GM12878 (cell line): ENCODE data around the gene TES. TPM values are rescaled to one million over a fixed set of nuclear protein-coding genes. Genes with fewer than 3 reads are reported as not detected.
A peak's percentile ranks its signal among the peaks of the same experiment; 100 is the strongest.

ENCODE experiments used
- ATAC-seq: fragments of 200-7000 bp; cut with Tn5 transposase; 3 replicates; pipeline ENCODE4 v1.9.1; 2020; ENCODE audit warnings: mild to moderate bottlenecking, moderate library complexity
- BruUV-seq: library from RNA; stranded (reverse); fragments of 400-500 nt; replicated peaks from 2 replicates; lab custom pipeline; 2021; lab: Mats Ljungman, UMichigan
- CTCF ChIA-PET: fragments of 300-600 bp; sonication (Branson Sonifier 250); formaldehyde crosslinking; extraction: SDS; loops from one replicate; lab custom pipeline; 2021; ENCODE audit warnings: inconsistent platforms; lab: Yijun Ruan, JAX
- POLR2A ChIA-PET: fragments of 350-600 bp; formaldehyde crosslinking; extraction: SDS; loops from one replicate; lab custom pipeline; 2021; ENCODE audit warnings: inconsistent platforms; lab: Charles Lee
- RAD21 ChIA-PET: fragments of 300-600 bp; sonication (Branson Sonifier 250); formaldehyde crosslinking; loops from one replicate; lab custom pipeline; 2023; ENCODE audit warnings: antibody characterized with exemption; ENCODE audit not compliant: unreplicated experiment; lab: Charles Lee
- SMC1A ChIA-PET: fragments of 300-600 bp; sonication (Branson Sonifier 250); formaldehyde crosslinking; loops from one replicate; lab custom pipeline; 2023; ENCODE audit not compliant: unreplicated experiment, uncharacterized antibody; lab: Charles Lee
- DNase-seq: peaks from one replicate; pipeline ENCODE4 v3.0.0-alpha.2; 2011; ENCODE audit warnings: low read depth, low spot score
- FAIRE-seq: peaks from 3 replicates; lab custom pipeline; 2011; peaks lifted over from hg19 to GRCh38; lab: Jason Lieb, UNC
- H2AFZ ChIP-seq: 2 replicates; pipeline ENCODE4 v1.6.0; 2011; ENCODE audit warnings: low read depth, low read length, control low read depth; ENCODE audit not compliant: control insufficient read depth
- H3K27ac ChIP-seq: 2 replicates; pipeline ENCODE4 v1.5.1; 2011; ENCODE audit warnings: control low read depth; ENCODE audit not compliant: control insufficient read depth, insufficient read depth
- H3K27me3 ChIP-seq, 2 experiments: replicated peaks in 1 of 2; 2 replicates each; pipeline versions ENCODE4 v1.6.0 to v1.6.1; 2011; ENCODE audit warnings: low read length in 1 of 2; ENCODE audit not compliant: control insufficient read depth in 2 of 2, insufficient read depth in 2 of 2
- H3K36me3 ChIP-seq, 2 experiments: 2 replicates each; pipeline ENCODE4 v1.5.1; 2011; ENCODE audit warnings: low read length in 1 of 2; ENCODE audit not compliant: control insufficient read depth in 2 of 2, insufficient read depth in 2 of 2
- H3K4me1 ChIP-seq: 2 replicates; pipeline ENCODE4 v1.6.1; 2011; ENCODE audit warnings: mild to moderate bottlenecking, low read length, moderate library complexity, mixed read lengths; ENCODE audit not compliant: control insufficient read depth, insufficient read depth
- H3K4me2 ChIP-seq: 2 replicates; pipeline ENCODE4 v1.6.0; 2011; ENCODE audit warnings: control low read depth; ENCODE audit not compliant: control insufficient read depth, insufficient read depth
- H3K4me3 ChIP-seq: fragments of 200-600 bp; sonication (generic); 2 replicates; pipeline ENCODE4 v1.5.1; 2016
- H3K79me2 ChIP-seq: 2 replicates; pipeline ENCODE4 v1.6.0; 2011; ENCODE audit warnings: low read length; ENCODE audit not compliant: control insufficient read depth, insufficient read depth
- H3K9ac ChIP-seq: 2 replicates; pipeline ENCODE4 v1.8.0; 2011; ENCODE audit warnings: low read length, control low read depth, mixed read lengths; ENCODE audit not compliant: control insufficient read depth, insufficient read depth
- H3K9me3 ChIP-seq: replicated peaks from 3 replicates; pipeline ENCODE4 v1.5.1; 2011; ENCODE audit warnings: mild to moderate bottlenecking, low read length; ENCODE audit not compliant: control insufficient read depth, insufficient read depth
- H4K20me1 ChIP-seq: 2 replicates; pipeline ENCODE4 v1.6.0; 2011; ENCODE audit not compliant: control insufficient read depth, insufficient read depth
- BCL11A ChIP-seq: IDR thresholded peaks from 2 replicates; pipeline ENCODE4 v1.6.1; 2011; ENCODE audit warnings: low read depth, low read length
- CEBPB ChIP-seq, 2 experiments: fragments of 150-350 bp in 1 of 2; IDR thresholded peaks; 2 replicates each; pipeline ENCODE4 v1.6.1; 2012 to 2014; ENCODE audit warnings: low read depth in 2 of 2, low read length in 2 of 2, borderline replicate concordance in 1 of 2, inconsistent platforms in 1 of 2
- CHD2 ChIP-seq: IDR thresholded peaks from 2 replicates; pipeline ENCODE4 v1.6.1; 2011; ENCODE audit warnings: low read depth, low read length, improper control_type of control experiment, borderline replicate concordance
- JUND ChIP-seq: IDR thresholded peaks from 2 replicates; pipeline ENCODE4 v1.6.1; 2012; ENCODE audit warnings: low read depth, mild to moderate bottlenecking, low read length, improper control_type of control experiment, moderate library complexity
- MTA3 ChIP-seq: IDR thresholded peaks from 2 replicates; pipeline ENCODE4 v1.6.1; 2012; ENCODE audit warnings: low read length, inconsistent platforms, borderline replicate concordance
- YY1 ChIP-seq: IDR thresholded peaks from 2 replicates; pipeline ENCODE4 v1.6.1; 2011; ENCODE audit warnings: low read depth, mild to moderate bottlenecking, low read length
- ZNF207 ChIP-seq: fragments of 450-650 bp; IDR thresholded peaks from 2 replicates; pipeline ENCODE4 v1.6.1; 2014; ENCODE audit warnings: antibody characterized with exemption, mild to moderate bottlenecking, borderline replicate concordance
- ZNF24 ChIP-seq: fragments of 450-650 bp; IDR thresholded peaks from 2 replicates; pipeline ENCODE4 v1.6.1; 2017; ENCODE audit warnings: antibody characterized with exemption, mild to moderate bottlenecking
- WGBS: methylation state at CpG from one replicate; pipeline ENCODE4 v1.1.6; 2016; ENCODE audit warnings: low lambda C conversion rate; ENCODE audit not compliant: insufficient replicate concordance, insufficient coverage; ENCODE audit errors: missing lambda C conversion rate; 5-methylcytosine and 5-hydroxymethylcytosine counted together
- in situ Hi-C: fragments of 300-500 bp; cut with MboI; formaldehyde crosslinking; loops from 9 replicates; pipeline ENCODE4 v1.14.3; 2018; ENCODE audit warnings: mixed read lengths
- intact Hi-C: fragments of 100-400 bp; cut with micrococcal nuclease; formaldehyde crosslinking; loops from one replicate; pipeline ENCODE4 v1.14.2; 2022; ENCODE audit not compliant: unreplicated experiment
- polyA plus RNA-seq, 11 experiments: library from polyadenylated mRNA; depleted of rRNA in 4 of 11; unstranded in 6 of 11; stranded (reverse) in 5 of 11; fragments of >200 nt; fragmentation: Nextera tagmentation in 4 of 11; fragmentation: Illumina TruSeq in 1 of 11; extraction: Ambion mirVana in 4 of 11; extraction: Trizol in 1 of 11; gene quantifications; 1 replicate in 1 of 11; 2 replicates in 10 of 11; pipeline versions ENCODE4 v1.2.1 to v1.2.3, GENCODE V29; 2011 to 2016; ENCODE audit warnings: inconsistent platforms in 2 of 11, missing spikeins in 2 of 11, low read depth in 1 of 11
- total RNA-seq, 4 experiments: library from RNA; depleted of rRNA in 3 of 4; stranded (reverse); fragments of >200 nt in 3 of 4; fragmentation: Illumina TruSeq in 1 of 4; extraction: Trizol in 1 of 4; gene quantifications; 2 replicates each; pipeline versions ENCODE4 v1.2.1 to v1.2.3, GENCODE V29; 2013 to 2021

TES gene
- total and polyA plus RNA-seq, 10 of the 15 experiments (the other 5 are each of a cell fraction or from before 2014, with no cell fraction given), result 31.2 to 77.5 (median 59.2) TPM

- ChIA-PET CTCF (interaction anchor here (0.6 to 1.6 kb wide), 5 partner anchors 10 to 371 kb away, joined by 3 to 10 read pairs (median 4); no protein-coding TSS in a partner anchor), POLR2A (no interaction called here), RAD21 (interaction anchor here (1.1 kb wide), 1 partner anchor 17 kb away, joined by 5 read pairs; no protein-coding TSS in a partner anchor), SMC1A (interaction anchor here (0.8 to 2.7 kb wide), 8 partner anchors 8 to 81 kb away, joined by 3 to 9 read pairs (median 3); partner anchors contain the start of gene TES)
- Histone ChIP-seq H3K4me2 (peak overlapping the region; percentile 7; the same call in 1 of the 2 replicates), H3K9ac (no peak overlapping the region), H2AFZ (no peak overlapping the region), H3K4me1 (peaks cover 26% of the 10 kb centered on the region), H3K79me2 (peaks cover 98% of the 10 kb centered on the region), H4K20me1 (no peaks in the 10 kb centered on the region), H3K4me3 (no peak overlapping the region), H3K27ac (no peak overlapping the region), H3K36me3 (no peaks in the 10 kb centered on the region), H3K9me3 (no peaks in the 10 kb centered on the region; the same call in 2 of the 3 replicates), H3K27me3 (no peaks in the 10 kb centered on the region)
- in situ Hi-C loops, result no loop called here
- intact Hi-C loops, result no loop called here
- no TSS peak for BruUV-seq
- no peak for DNase-seq
- ATAC-seq, result no peak; the same call in 1 of the 3 replicates
- no peak for TF ChIP-seq CHD2
- FAIRE-seq, result no peak
These were observed 8.9 kb downstream of the TES start for GRCh38 chr7:116219288-116219687.

- no peak overlapping the region for H2AFZ ChIP-seq
- in situ Hi-C loops, result no loop called here
- SMC1A ChIA-PET, result interaction anchor here (0.9 to 2.7 kb wide), 7 partner anchors 9 to 82 kb away, joined by 3 to 9 read pairs (median 3); partner anchors contain the start of gene TES
- no peaks in the 10 kb centered on the region; the same call in 2 of the 3 replicates for H3K9me3 ChIP-seq
- POLR2A ChIA-PET, result no interaction called here
- TF ChIP-seq JUND, result no peak
- no peak for TF ChIP-seq CEBPB (IDR thresholded peaks at IDR 0.05; ENCODE audit: borderline replicate concordance in 1 of 2, low read depth in 2 of 2, low read length in 2 of 2)
- no peak for TF ChIP-seq ZNF207
- TF ChIP-seq ZNF24, result no peak
- no peak for TF ChIP-seq BCL11A
- TF ChIP-seq YY1, result no peak
- no peak for TF ChIP-seq MTA3
- DNase-seq, result no peak
- peaks cover 25% of the 10 kb centered on the region for H3K4me1 ChIP-seq
- no peak for FAIRE-seq
- CTCF ChIA-PET, result interaction anchor here (0.8 to 1.6 kb wide), 3 partner anchors 11 to 40 kb away, joined by 3 to 10 read pairs (median 6); no protein-coding TSS in a partner anchor
- no peak overlapping the region for H3K27ac ChIP-seq
- intact Hi-C loops, result no loop called here
- peak overlapping the region; percentile 7; the same call in 1 of the 2 replicates for H3K4me2 ChIP-seq
- no peak overlapping the region for H3K9ac ChIP-seq
- no peak overlapping the region for H3K4me3 ChIP-seq
- RAD21 ChIA-PET, result no interaction called here
- H4K20me1 ChIP-seq, result no peaks in the 10 kb centered on the region
- no peaks in the 10 kb centered on the region for H3K36me3 ChIP-seq
- ATAC-seq, result no peak
- 84% methylated on average over 4 of the region's 4 CpGs for WGBS
- peaks cover 98% of the 10 kb centered on the region for H3K79me2 ChIP-seq
- no peaks in the 10 kb centered on the region for H3K27me3 ChIP-seq
- no TSS peak for BruUV-seq
These were observed 9.5 kb downstream of the TES start for GRCh38 chr7:116219834-116220233.
